HG03558 (cell line): ENCODE data around the gene UCN2.
"Not testable (repeated sequence)": the region's sequence is repeated elsewhere in the genome, so short reads cannot be mapped to it uniquely, and the experiment has no call there.

ENCODE experiments used
- ATAC-seq: cut with Tn5 transposase; IDR thresholded peaks from one replicate; pipeline ENCODE4 v1.9.1; 2021; ENCODE audit warnings: moderate number of reproducible peaks; ENCODE audit not compliant: unreplicated experiment; ENCODE audit errors: extremely low read depth

The UCN2 gene

DNA sequence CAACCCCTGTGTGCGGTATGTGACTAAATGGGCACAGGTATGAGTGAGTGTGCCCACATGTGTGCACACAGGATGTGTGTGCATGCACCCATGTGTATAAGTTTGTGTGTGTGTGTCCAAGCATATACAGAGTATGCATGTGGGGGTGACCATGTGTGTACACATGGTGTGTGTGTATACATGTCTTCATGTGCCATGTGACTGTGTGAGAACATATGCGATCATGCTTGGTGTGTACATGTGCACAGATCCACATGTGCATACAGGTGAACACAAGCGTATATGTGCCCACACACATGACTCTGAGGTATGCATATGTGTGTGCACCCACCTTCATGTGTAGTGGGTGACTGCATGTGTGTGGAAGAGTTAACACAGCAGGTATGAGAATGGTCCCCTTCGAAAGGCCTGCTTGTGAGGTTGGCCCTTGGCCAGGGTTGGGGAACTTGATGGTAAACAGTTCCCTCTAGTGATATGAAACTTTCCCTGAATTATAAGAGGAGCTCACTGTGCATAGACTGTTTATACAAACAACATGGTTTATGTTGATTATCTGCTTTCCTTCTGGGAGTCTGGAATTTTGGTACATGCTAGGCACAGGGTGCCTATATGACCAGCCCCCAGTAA is 17.3 kb downstream of the UCN2 start:
- no peak for ATAC-seq

DNA sequence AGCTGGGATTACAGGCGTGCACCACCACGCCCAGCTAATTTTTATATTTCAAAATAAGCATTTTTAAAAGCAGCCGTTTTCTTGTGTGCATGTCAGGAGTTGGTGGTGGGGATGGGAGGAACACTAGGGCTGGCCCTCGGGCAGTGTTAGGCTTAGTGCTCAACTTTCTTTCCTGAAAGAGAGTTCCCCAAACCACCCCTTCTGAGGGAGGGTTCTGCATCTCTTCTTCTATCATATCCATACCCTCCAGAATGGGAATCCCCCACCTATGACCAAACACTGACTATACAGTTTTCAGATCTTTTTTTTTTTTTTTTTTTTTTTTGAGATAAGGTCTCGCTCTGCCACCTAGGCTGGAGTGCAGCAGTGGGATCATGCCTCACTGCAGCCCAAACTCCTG is 19.4 kb downstream of the UCN2 start:
- no peak for ATAC-seq

DNA sequence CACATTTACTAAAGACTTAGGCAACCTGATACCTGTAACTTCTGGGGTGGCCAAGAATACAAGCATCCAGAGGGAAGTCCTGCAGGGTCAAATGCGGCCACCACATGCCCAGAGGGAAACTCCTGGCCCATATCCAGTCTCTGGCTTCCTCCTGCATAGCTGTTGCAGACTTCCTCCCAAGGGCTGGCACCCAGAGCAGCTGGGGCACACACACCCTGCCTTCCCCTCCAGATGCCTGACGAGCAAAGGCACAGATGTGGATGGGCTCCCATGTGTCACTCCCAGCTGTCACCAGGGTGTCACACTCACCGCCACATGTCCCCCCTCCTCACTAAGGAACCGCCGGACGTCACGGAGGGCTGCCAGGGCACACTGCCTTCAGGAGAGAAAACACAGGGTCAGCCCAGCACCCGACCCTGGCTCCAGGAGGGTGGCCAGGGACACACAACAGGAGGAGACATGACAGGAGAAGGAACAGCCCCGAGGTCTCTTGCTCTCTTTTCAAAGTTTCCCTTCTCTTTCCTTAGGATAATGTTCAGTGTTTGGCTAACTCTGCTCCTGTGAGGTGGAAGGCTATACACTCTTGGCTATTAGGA is 20.2 kb downstream of the UCN2 start:
- ATAC-seq: no peak

DNA sequence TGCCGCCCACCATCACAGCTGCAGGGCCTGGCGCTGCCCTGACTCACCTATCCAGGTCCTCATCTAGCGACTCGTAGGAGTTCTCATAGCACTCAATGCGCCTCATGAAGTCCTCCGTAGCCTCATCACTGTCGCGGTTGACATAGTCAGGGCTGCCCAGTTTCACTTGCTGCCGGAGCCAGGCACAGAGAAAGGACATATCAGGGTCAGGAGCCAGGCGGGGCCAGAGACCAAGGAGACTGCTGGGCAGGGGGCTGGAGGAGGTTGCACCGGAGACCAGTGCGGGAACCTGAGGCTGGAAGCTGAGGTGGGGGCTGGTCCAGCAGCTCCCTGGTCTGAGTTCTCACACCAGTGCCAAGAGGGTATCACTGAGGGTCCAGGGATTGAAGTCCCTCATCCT is 25.1 kb downstream of the UCN2 start:
- ATAC-seq: no peak

DNA sequence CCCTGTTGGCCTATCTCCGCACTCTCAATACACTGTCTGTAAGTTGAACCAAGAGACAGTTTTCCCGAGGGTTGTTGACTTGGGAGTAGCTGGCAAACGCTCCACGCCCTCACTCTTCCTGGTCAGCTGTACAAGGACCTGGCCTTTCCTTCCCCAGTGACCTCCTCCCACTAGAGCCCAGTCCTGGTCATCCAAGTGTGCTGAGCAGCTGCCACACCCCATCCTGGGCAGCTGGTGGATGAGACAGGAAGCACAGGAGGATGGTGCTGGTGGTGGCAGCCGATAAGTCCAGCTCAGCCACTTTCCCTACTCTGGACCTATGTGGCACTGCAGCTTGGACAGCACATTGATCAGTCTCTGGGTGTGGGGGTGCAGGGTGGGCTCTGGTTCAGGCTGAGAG is 26.8 kb downstream of the UCN2 start:
- no peak for ATAC-seq

DNA sequence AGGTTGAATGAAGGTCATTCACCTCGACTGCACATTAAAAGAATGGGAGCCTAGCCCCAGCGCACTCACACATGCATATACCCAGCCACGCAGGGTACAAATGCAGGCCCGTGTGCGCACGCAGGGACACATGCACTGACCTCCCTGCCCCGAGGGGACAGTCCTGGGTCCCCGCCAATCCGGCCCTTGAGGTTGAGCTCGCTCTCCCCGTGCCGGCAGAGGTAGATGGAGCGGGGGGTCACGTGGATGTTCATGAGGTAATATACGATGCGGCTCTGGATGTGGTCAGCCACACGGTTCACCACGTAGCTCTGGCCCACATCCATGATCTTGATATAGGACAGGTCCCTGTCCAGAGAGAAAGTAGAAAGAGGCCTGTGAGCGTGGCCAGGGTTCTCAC is 27.5 kb downstream of the UCN2 start:
- ATAC-seq: no peak

DNA sequence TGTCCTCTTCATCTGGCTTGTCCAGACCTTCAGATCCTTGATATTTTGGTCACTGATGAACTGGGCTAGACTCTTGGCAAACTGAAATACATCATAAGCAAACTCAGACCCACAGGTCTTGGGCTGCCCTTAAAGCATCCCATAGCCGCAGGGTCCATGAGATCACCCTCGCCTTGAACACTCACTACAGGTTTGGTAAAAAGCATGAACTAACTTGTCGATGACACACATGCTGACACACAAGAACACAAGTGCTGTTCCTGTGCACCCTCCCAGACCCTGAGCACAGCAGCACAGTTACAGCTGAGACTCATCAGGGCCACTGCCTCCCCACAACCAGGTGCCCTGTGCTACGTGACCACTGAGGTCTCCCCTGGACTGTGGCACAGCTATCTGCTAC is 28.0 kb downstream of the UCN2 start:
- no peak for ATAC-seq

DNA sequence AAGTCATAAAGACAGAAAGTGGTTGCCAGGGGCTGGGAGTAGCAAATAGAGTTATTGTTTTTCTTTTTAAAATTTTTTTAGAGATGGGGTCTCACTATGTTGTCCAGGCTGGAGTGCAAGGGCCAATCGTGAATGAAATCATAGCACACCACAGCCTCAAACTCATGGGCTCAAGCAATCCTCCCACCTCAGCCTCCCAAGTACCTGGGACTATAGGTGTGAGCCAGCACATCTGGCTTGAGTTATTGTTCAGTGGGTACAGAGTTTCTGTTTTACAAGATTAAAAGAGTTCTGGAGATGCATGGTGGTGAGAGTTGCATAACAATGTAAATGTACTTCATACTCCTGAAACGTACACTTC is 30.6 kb downstream of the UCN2 start:
- no peak for ATAC-seq

DNA sequence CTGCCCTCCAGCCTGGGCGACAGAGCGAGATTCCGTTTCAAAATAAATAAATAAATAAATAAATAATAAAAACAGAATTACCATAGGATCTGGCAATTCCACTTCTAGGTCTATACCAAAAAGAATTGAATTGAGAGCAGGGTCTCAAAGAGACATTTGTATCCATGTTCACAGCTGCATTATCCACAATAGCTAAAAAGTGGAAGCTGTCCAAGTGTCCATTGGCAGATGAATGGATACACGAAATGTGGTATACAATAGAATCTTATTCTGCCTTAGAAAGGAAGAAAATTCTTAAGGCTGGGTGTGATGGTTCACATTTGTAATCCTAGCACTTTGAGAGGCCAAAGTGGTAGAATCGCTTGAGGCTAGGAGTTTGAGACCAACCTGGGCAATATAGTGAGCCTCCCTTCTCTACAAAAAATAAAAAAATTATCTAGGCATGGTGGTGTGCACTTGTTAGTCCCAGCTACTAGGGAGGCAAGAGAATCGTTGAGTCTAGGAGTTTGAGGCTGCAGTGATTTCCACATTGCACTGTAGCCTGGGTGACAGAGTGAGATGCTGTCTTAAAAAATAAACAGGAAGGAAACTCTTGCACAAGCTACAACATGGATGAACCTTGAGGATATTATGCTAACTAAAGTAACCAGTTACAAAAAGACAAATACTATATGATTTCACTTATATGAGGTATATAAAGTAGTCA is 31.2 kb downstream of the UCN2 start:
- ATAC-seq: no peak

DNA sequence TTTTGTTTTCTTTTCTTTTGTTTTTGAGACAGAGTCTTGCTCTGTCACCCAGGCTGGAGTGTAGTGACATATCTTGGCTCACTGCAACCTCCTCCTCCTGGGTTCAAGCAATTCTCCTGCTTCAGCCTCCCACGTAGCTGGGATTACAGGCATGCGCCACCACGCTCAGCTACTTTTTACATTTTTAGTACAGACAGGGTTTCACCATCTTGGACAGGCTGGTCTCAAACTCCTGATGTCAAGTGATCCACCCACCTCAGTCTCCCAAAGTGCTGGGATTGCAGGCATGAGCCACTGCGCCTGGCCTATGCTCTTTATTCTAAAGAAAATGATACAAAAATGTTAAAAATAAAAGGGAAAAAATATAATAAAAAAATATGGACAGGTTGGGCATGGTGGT is 32.9 kb downstream of the UCN2 start:
- not testable (repeated sequence) for ATAC-seq

DNA sequence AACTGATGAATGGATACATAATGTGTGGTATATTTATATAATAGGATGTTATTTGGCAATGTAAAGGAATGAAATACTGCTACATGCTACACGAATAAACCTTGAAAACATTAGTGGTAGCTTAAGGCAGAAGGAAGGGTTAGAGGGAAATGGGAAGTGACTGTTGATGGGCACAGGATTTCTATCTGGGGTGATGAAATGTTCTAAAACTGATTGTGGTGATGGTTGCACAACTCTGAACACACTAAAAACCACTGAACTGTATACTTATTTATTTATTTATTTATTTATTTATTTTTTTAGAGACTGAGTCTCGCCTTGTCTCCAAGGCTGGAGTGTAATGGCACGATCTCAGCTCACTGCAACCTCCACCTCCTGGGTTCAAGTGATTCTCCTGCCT is 34.8 kb downstream of the UCN2 start:
- ATAC-seq: no peak

DNA sequence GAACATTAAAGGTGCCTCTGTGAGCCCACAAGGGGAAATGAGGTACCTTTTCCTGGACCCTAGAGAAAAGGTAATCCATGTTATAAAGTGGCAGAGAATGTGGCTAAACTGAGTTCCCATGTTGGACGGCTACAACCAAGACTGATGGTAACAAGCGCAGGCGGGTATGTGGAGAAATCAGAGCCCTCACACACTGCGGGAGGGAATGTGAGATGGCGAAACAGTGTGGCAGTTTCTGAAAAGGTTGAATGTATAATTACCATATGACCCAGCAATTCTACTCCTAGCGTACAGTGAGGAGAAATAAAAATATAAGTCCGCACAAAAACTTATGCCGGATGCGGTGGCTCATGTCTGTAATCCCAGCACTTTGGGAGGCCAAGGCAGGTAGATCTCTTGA is 35.5 kb downstream of the UCN2 start:
- ATAC-seq: no peak

DNA sequence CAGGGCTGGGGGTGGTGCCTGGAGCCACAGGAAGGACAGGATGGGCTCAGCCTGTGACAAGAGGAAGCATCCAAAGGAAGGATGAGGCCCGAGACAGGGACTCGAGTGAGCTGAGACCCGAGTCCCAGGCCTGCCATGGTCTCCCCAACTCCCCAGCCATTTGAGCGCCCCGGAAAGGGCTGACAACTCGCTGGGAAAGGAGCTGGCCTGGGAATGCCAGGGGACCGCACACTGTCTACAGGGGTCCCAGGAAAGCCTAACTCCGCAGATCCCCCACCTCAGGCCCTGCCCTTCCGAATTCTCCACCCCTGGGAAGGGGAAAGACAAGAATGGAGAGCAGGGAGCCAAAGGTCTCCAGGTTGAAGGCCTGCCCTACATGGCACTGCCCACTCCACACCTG is 38.6 kb downstream of the UCN2 start:
- no peak for ATAC-seq

DNA sequence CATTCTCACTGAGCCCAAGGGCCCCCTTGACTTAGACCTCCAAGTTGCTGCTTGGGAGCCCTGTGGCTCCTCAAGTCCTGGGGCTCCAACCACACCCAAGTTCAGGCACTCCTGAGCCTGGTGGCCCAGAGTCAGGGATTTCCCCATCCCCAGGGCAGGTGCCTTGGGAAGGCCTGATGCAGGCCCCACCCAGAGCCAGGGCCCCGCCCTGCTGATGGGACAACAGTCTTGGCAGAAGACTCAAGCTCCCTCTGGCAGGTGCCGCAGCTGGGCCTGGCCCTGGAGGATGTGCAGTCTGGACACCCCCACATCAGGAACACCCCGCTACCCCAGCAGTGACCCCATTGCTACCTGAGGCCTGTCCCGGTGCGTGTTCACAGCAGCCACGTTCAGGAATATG is 41.9 kb downstream of the UCN2 start:
- no peak for ATAC-seq

DNA sequence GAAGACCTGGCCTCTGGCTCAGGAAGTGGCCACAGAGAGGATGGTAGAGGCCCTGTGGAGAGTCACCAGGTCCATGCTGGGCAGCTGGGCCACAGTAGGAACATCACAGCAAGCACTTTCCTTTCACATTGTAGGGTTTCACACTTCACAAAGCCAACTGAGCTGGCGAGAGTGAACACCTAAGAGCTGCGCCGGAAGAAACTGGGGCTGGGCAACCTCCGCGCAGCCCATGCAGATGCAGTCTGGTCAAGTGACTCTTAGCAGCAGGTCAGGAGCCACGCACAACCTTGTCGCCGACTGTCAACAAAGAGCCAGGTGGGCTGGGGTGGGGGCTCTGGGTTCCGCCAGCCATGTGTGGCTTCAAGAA is 44.3 kb downstream of the UCN2 start:
- ATAC-seq: no peak

DNA sequence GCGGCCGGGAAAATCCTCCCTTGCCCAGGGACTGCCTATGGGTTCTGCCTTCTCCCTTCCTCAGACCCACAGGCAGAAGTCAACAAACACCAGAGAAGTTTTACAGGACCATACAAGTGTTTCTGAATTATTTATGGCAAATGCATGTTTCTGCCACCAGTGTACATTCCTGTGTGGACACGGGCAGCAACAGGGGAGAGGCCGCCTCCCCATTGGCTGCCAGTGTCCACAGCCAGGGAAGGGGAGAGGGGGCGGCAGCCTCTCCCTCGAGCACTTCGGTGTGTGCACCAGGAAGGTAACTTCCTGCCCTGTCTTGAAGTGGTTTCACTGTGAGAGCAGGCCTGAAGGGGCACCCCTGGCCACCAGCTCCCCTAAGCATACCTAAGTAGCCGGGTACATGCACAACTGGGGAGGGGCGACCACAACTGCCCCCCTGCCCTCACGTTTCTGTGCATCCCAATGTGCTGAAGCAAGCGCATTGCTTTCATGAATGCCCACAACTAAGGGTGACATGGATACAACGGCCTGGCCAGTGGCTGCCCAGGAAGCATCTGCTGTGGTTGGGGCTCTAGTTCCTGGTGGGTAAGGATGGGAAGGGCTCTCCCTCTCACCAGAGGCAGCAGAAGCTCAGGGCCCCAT is 44.8 kb downstream of the UCN2 start:
- no peak for ATAC-seq

DNA sequence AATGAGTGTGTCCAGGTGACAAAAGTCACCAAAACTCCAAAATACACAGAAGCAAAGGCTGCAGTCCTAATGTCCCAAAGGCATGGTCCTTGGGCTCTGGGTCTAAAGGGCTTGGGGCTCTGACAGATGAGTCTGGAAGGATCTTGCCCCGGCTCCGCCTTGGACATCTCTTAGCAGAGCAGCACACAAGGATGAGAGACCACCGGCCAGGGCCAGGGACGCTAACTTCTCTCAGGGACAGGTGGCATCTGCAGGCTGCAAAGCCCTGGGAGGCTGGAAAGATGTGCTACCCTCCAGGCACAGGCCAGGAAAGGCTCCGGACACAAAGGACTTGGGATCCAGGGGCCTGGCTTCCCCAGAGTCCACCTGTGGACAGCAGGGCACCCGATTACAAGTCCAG is 45.5 kb downstream of the UCN2 start:
- no peak for ATAC-seq

DNA sequence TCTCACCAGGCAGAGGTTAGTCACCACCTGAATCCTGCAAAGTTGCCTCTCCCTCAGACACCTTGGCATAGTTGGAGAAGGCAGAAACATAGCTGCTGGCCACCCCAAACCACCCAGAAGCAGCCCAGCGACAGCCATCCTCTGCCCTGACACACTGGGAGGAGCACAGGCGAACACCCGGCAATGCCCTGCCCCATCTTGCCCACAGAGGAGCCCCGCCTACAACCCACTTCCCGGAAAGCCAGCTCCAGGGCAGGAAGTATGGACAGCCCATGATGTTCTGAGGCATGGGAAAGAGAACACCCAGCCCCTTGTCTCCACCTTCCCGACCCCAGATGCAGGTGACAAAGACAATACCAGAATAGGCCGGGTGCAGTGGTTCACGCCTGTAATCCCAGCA is 47.0 kb downstream of the UCN2 start:
- no peak for ATAC-seq

DNA sequence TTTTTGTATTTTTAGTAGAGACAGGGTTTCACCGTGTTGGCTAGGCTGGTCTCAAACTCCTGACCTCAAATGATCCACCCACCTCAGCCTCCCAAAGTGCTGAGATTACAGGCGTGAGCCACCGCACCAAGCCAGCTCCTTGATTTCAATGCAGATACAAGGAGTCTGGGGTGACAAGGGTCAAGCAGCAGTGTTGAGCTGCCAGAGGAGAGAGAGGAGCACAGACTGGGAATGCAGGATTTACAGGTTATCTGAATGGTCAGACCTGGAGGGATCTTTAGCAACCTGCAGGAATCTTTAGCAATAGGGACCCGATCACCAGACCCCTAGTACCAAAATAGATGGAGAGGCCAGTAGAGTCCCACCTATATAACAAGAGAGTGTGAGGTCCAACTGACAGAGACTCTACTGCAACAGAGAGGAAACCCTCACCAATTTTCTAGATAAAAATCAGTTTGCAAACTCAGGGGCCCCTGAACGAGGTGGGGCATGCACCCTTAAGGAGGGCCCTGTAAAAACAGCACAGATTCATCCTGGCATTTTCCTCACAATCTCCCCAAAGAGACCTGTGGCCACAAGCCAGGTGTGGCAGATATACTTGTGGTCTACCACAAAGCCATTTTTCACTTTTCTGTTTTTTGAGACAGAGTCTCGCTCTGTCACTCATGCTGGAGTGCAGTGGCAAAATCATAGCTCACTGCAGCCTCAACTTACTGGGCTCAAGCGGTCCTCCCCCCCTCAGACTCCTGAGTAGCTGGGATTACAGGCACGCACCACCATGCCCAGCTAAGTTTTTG is 49.0 kb downstream of the UCN2 start:
- ATAC-seq: no peak
